Fibroblast of mammary gland (primary cell): ENCODE results near the gene LRP5.
A peak's percentile ranks its signal among the peaks of the same experiment; 100 is the strongest.

Experiments used
- DNase-seq: peaks from one replicate; pipeline ENCODE4 v3.0.0-alpha.2; 2010; ENCODE audit warnings: low read depth
- H3K4me3 ChIP-seq: 2 replicates; pipeline ENCODE4 v1.5.1; 2011; ENCODE audit warnings: low read depth, mild to moderate bottlenecking, low read length, moderate library complexity; ENCODE audit not compliant: control insufficient read depth
- CTCF ChIP-seq: conservative IDR thresholded peaks from 2 replicates; pipeline ENCODE4 v1.5.1; 2011; ENCODE audit warnings: low read depth, low read length, inconsistent platforms; ENCODE audit not compliant: control insufficient read depth, insufficient read depth

The LRP5 gene

GRCh38 chr11:68379206-68379605 is 66.8 kb downstream of the LRP5 start:
- no peak overlapping the region for H3K4me3 ChIP-seq
- no peak for TF ChIP-seq CTCF
- no peak for DNase-seq

- no peak for DNase-seq
- H3K4me3 ChIP-seq: no peak overlapping the region
- no peak for TF ChIP-seq CTCF
Observed at GRCh38 chr11:68380786-68381622, 68.6 kb downstream of the LRP5 start.

DNA sequence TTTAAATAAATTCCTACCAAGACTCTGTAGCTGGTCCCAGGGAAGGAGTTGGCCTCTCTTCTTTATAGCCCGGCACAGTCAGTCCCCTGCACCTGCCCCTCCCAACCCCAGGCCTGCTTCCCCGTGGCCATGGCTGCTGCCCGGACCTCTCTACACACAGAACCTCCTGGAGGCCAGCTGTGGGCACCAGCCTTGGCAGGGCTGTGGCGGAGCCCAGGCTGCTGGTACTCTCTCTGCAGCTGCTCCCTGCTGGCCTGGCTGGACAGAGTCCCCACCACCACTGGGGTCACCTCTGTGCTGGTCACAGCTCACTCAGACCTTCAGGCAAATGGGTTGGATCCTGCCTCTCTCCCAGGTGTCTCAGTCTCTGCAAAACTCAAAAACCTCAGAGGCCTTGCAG is 69.3 kb downstream of the LRP5 start:
- no peak for DNase-seq
- no peak for TF ChIP-seq CTCF
- H3K4me3 ChIP-seq: no peak overlapping the region

DNA sequence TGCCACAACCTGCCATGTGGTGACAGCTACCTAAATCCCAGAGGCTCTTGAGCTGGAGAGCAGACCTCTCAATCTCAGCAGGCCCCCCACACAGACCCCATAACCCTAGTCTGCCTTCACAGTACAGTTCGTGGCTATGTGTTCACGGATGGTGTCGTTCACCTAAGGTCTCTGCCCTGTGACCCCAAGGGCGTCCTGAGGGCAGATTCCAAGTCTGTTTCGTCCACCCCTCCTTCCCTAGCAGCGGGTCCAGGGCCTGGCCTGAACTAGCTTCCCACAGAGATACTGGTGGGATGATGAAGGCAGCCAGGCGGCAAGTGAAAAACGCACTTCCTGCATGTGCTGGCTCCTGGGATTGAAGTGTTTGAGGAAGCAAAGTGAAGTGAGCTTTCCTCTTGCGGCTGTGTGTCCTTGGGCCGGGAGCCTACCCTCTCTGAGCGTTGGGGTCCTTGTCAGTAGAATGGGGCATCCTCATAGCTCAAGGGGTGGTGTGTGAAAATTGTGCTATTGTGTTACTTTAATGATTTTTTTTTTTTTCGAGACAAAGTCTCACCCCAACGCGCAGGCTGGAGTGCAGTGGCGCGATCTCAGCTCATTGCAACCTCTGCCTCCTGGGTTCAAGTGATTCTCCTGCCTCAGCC is 70.1 kb downstream of the LRP5 start:
- H3K4me3 ChIP-seq: no peak overlapping the region
- DNase-seq: no peak
- no peak for TF ChIP-seq CTCF

GRCh38 chr11:68383976-68384501 is 71.6 kb downstream of the LRP5 start:
- peak; percentile 35 for DNase-seq
- TF ChIP-seq CTCF: peak; percentile 87
- no peak overlapping the region for H3K4me3 ChIP-seq

GRCh38 chr11:68384530-68385081 is 72.2 kb downstream of the LRP5 start:
- no peak for TF ChIP-seq CTCF
- DNase-seq: no peak
- no peak overlapping the region for H3K4me3 ChIP-seq
